Adipocyte (in vitro differentiated cells): ENCODE results near the gene TDRD1.

Source experiments
- DNase-seq: peaks from one replicate; pipeline ENCODE4 v3.0.0-alpha.2; 2015; ENCODE audit warnings: low read depth
- H3K27me3 ChIP-seq: replicated peaks from 2 replicates; pipeline ENCODE4 v1.7.0; 2013; ENCODE audit warnings: mild to moderate bottlenecking, low read length, moderate library complexity; ENCODE audit not compliant: control insufficient read depth, insufficient read depth
- H3K36me3 ChIP-seq: 2 replicates; pipeline ENCODE4 v1.7.0; 2013; ENCODE audit warnings: low read length, mild to moderate bottlenecking, moderate library complexity; ENCODE audit not compliant: control insufficient read depth, insufficient read depth, severe bottlenecking
- H3K4me1 ChIP-seq: 2 replicates; pipeline ENCODE4 v1.7.0; 2013; ENCODE audit warnings: mild to moderate bottlenecking, low read length, moderate library complexity; ENCODE audit not compliant: control insufficient read depth, insufficient read depth
- H3K4me3 ChIP-seq: 2 replicates; pipeline ENCODE4 v1.7.0; 2013; ENCODE audit warnings: mild to moderate bottlenecking, low read length, moderate library complexity
- H3K9ac ChIP-seq: 2 replicates; pipeline ENCODE4 v1.7.0; 2013; ENCODE audit warnings: mild to moderate bottlenecking, low read length, moderate library complexity
- H3K9me3 ChIP-seq: 2 replicates; pipeline ENCODE4 v1.7.0; 2013; ENCODE audit warnings: mild to moderate bottlenecking, low read length, moderate library complexity; ENCODE audit not compliant: control insufficient read depth

The TDRD1 gene

DNA sequence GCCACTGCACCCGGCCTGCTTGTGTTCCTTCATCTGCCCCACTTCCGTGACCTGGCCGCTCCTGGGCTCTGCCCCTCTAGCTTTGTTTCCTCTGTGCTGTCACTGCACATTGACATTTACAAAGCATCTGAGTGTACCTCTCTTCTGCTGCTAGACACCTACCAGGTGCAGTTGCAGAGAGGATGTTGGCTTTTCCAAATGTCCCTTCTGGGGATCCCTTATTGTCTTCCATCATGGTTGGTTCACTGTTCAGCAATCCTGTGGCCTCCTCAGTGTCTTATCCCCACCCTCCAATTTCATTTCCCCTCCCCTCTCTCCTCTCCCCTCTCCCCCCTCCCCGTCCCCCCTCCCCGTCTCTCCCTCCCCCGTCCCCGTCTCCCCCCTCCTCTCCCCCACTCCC lies 73.7 kb downstream of the TDRD1 start:
- H3K9ac ChIP-seq = no peak overlapping the region
- no peaks in the 10 kb centered on the region for H3K36me3 ChIP-seq
- no peaks in the 10 kb centered on the region for H3K9me3 ChIP-seq
- H3K4me1 ChIP-seq = peaks cover 2% of the 10 kb centered on the region
- H3K27me3 ChIP-seq = peaks cover 23% of the 10 kb centered on the region
- DNase-seq = no peak
- H3K4me3 ChIP-seq = no peak overlapping the region

DNA sequence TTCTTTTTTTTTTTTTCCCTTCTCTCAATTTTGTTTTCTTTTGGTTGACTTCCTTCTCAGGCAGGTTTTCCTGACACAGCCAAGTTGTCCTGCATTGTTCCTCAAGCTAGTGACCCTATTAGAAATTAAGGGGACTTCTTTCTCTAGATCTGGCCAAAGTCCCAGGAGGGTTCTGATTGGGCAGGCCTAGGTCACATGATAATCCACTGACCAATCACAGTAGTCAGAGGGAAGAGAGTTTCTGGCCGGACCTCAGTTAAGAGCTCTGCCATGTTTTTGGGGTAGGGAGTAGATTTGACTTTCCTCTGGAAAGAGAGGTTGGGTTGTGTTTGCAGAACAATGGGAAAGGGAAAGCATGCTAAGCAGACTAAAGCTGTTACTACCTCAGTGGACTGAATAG lies 76.1 kb downstream of the TDRD1 start:
- DNase-seq = no peak
- H3K4me1 ChIP-seq = peaks cover 19% of the 10 kb centered on the region
- H3K4me3 ChIP-seq = no peak overlapping the region
- H3K9ac ChIP-seq = no peak overlapping the region
- H3K27me3 ChIP-seq = peaks cover 16% of the 10 kb centered on the region
- H3K36me3 ChIP-seq = no peaks in the 10 kb centered on the region
- no peaks in the 10 kb centered on the region for H3K9me3 ChIP-seq

DNA sequence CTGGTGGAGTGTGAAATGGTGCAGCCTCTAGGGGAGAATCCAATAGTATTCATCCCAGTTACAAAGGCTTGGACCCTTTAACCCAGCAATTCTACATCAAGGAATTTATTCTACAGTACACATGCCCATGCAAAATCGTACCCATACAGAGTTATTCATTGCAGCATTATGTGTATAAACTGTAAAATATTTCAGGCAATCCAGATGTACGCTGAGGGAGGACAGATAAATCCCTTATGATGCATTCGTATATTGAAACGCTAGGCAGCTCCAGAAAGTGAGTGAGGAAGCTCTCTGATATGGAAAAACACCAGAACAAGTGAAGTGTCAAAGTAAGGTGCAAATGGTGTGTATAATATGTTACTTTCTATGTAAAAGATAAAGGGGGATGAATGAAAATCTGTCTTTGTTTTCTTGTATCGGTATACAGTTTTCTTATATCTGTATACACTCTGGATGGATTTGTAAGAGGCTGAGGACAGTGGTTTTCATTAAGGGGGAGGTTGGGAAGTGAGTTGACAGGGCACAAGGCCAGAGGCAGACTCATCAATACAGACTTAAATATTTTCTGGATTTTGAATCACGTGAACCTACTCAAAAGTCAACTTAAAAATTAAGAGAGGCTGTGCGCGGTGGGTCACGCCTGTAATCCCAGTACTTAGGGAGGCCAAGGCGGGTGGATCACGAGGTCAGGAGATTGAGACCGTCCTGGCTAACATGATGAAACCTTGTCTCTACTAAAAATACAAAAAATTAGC lies 77.0 kb downstream of the TDRD1 start:
- Histone ChIP-seq H3K9ac (no peak overlapping the region), H3K4me1 (peaks cover 28% of the 10 kb centered on the region), H3K4me3 (no peak overlapping the region), H3K9me3 (no peaks in the 10 kb centered on the region), H3K36me3 (no peaks in the 10 kb centered on the region), H3K27me3 (peaks cover 7% of the 10 kb centered on the region)
- DNase-seq = no peak

DNA sequence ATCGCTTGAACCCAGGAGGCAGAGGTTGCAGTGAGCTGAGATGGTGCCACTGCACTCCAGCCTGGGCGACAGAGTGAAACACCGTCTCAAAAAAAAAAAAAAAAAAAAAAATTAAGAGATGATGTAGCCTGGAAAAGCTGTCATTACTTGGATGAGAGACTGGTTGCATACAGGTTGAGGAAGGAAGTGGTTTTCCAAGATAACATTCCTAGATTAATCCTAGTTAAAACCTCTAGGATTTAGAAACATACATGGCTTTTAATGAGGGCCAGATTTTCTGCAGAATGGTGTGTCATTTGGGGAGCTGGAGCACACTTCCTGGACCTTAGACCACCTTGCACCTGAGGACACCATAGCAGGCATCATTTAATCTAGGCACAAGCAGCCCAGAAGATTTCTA lies 77.7 kb downstream of the TDRD1 start:
- Histone ChIP-seq H3K4me3 (no peak overlapping the region), H3K27me3 (peaks cover 4% of the 10 kb centered on the region), H3K36me3 (no peaks in the 10 kb centered on the region), H3K9me3 (no peaks in the 10 kb centered on the region), H3K4me1 (peaks cover 32% of the 10 kb centered on the region), H3K9ac (no peak overlapping the region)
- no peak for DNase-seq

DNA sequence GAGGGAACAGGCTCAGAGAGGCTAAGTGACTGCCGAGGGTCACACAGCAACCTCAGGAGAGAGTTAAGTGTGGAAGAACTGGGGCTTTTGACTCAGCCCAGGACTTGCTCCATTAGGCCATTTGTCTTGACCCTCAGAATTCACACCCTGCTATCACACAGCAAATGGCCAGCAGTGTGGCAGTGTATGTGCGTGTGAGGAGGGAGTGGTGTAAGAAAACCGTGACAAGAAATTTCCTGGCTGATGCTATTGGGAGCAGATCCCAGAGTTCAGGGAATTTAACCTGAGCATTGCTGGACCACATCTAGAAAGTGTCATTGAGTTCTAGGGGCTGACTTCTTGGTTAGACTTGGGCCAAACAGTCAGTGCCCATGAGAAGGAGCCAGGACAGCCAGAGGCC lies 78.3 kb downstream of the TDRD1 start:
- DNase-seq = no peak
- no peaks in the 10 kb centered on the region for H3K36me3 ChIP-seq
- no peaks in the 10 kb centered on the region for H3K9me3 ChIP-seq
- peaks cover 32% of the 10 kb centered on the region for H3K4me1 ChIP-seq
- H3K27me3 ChIP-seq = peaks cover 4% of the 10 kb centered on the region
- no peak overlapping the region for H3K9ac ChIP-seq
- no peak overlapping the region for H3K4me3 ChIP-seq

DNA sequence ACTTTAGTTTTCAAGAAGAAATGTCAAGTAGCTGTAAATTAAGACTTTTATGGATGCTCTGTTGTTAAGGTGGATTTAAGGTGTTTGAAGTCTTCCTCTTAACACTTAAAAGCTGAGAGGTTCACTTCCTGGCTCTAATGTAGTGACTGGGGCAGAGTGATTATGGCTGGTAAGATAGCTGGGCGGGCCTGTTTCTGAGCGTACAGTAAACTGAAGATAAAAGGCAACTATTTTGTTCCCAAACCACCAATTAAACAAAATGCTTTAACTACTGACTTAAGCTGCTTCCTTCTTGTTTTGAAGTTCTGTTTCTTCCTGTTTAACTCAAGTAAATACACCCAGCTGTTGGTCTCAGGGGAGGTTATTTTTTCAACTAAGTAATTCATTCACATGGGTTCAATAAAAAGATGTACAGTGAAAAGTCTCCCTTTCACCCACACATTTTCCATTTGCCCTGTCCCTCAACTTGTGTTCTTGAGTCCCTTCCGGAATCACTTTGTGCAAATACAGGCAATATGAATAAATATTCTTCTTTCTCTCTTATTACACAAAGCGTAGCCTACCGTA lies 79.2 kb downstream of the TDRD1 start:
- Histone ChIP-seq H3K36me3 (no peaks in the 10 kb centered on the region), H3K9me3 (no peaks in the 10 kb centered on the region), H3K27me3 (peaks cover 3% of the 10 kb centered on the region), H3K9ac (no peak overlapping the region), H3K4me1 (peaks cover 32% of the 10 kb centered on the region), H3K4me3 (no peak overlapping the region)
- no peak for DNase-seq

- Histone ChIP-seq H3K27me3 (no peaks in the 10 kb centered on the region), H3K4me3 (peak overlapping the region; percentile 42), H3K36me3 (no peaks in the 10 kb centered on the region), H3K9me3 (no peaks in the 10 kb centered on the region), H3K9ac (peak overlapping the region; percentile 48), H3K4me1 (peaks cover 32% of the 10 kb centered on the region)
- DNase-seq = peak; percentile 42
These were observed 80.7 kb downstream of the TDRD1 start for GRCh38 chr10:114259824-114260223.

DNA sequence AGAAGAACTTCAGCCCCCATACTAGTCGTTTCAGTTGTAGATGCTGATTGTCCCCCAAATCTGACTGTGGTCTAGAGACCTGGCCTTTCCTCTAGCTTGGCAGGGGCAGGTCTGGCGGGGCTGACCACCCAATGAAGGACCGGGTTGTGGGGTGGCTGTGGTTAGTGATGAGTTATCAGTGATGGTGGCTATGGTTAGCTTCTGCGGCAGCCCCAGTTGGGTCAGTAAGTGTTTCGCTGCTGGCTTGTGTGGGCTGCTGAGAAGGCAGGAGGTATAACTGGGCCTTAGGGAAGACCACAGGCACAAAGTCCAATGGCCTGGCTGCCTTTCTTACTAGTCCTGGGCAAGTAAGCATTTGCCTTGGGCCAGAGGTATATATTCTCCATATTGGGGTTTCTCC lies 81.2 kb downstream of the TDRD1 start:
- no peak for DNase-seq
- H3K9ac ChIP-seq = peak overlapping the region; percentile 48
- no peaks in the 10 kb centered on the region for H3K27me3 ChIP-seq
- peaks cover 36% of the 10 kb centered on the region for H3K4me1 ChIP-seq
- H3K9me3 ChIP-seq = no peaks in the 10 kb centered on the region
- no peaks in the 10 kb centered on the region for H3K36me3 ChIP-seq
- H3K4me3 ChIP-seq = peak overlapping the region; percentile 42

DNA sequence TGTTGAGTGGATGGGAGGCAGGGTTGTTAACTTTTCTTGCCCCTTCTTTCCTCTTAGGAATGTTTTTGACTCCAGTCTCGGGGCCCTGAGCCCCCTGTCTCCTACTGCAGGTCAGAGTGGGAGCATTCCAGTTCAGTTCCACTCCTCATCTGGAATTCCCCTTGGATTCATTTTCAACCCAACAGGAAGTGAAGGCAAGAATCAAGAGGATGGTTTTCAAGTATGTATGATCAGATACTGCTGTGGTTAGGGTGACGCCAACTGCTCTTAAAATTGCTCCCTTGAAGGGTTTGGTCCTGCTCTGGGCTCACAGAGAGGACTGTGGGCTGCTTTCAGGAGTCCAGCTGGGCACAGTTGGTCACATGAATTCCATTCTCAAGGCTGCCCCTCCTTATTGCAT lies 81.9 kb downstream of the TDRD1 start:
- Histone ChIP-seq H3K4me1 (peaks cover 43% of the 10 kb centered on the region), H3K27me3 (no peaks in the 10 kb centered on the region), H3K9ac (no peak overlapping the region), H3K36me3 (no peaks in the 10 kb centered on the region), H3K4me3 (no peak overlapping the region), H3K9me3 (no peaks in the 10 kb centered on the region)
- peak; percentile 18 for DNase-seq

DNA sequence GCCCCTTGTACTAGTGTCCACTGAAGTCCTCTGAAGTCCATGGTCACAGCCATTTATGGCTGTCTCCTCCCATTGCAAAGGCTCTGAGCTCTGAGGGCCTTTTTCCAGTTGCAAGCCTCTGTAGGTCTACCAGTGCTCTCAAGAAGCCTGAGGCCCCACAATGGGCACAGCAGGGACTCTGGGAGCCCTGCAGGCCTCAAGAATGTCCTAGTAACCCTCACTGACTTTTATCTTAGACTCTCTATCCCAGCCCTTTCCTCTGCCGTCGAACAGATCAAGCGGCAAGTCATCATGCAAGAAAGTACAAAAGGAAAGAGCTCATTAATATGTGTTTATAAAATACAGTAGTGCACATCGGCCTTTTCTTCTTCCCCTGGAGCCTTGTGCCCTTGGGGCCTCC lies 83.3 kb downstream of the TDRD1 start:
- no peak for DNase-seq
- H3K9me3 ChIP-seq = no peaks in the 10 kb centered on the region
- no peaks in the 10 kb centered on the region for H3K27me3 ChIP-seq
- H3K36me3 ChIP-seq = no peaks in the 10 kb centered on the region
- H3K4me1 ChIP-seq = peaks cover 48% of the 10 kb centered on the region
- H3K4me3 ChIP-seq = no peak overlapping the region
- H3K9ac ChIP-seq = no peak overlapping the region

GRCh38 chr10:114265392-114266053 lies 86.4 kb downstream of the TDRD1 start:
- H3K9me3 ChIP-seq = no peaks in the 10 kb centered on the region
- no peak for DNase-seq

More at GRCh38 chr10:114265392-114266053, 86.4 kb downstream of the TDRD1 start:
- peaks cover 27% of the 10 kb centered on the region for H3K4me1 ChIP-seq
- no peaks in the 10 kb centered on the region for H3K36me3 ChIP-seq
- no peak overlapping the region for H3K9ac ChIP-seq
- H3K27me3 ChIP-seq = peaks cover 4% of the 10 kb centered on the region
- peak overlapping the region; percentile 3 for H3K4me3 ChIP-seq
